Bone marrow (tissue), 2 donors: ENCODE data around the gene CRISP3.
"Not testable (repeated sequence)": the region's sequence is repeated elsewhere in the genome, so short reads cannot be mapped to it uniquely, and the experiment has no call there.

Experiments used
- DNase-seq, 2 donors: peaks; one replicate each; lab custom pipeline; 2025; lab: John Stamatoyannopoulos, UW

CRISP3 gene

DNA sequence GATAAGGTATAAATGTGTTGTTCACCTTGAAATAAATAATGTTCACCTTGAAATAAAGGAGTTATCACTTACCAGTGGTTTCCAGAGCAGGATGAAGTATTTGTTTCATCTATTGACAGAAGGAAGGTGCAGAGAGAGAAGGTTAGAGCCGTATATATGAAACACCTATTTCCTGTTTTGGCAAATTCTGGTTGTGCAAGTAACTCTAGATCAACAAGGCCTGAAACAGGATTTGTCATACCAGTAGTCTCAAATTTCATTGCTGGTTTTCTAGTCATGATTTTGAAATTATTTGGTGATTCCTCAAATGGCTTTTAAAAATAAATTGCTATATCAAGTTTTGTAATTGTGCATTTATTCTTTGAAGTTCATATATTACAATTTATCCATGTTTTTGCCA, at the start of gene CRISP3:
CRISP3 (minus strand) TSS at position 130 of the 400 bp plus-strand sequence; CDS start at position 109, 21 bp downstream.
- no peak for DNase-seq

GRCh38 chr6:49790341-49790740, 46.2 kb upstream of the CRISP3 start:
- DNase-seq = no peak

DNA sequence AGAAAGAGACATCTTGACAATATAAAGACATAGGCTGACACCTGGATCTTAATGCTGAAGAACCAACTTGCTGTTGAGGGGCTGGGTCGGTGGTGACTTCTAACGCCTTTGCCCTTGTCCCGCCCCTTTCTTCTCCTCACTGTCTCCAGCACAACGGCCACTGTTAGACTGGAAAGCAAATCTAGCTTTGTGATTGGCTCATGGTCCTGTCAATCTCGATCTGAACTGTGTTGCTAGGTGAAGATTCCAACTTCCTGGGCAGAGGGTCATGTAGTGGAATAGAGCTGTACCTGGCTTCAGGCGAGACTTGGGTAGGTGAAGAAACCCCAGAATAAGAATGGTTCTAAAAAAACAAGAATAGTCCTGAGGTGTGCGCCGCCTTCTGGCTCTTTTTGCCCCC, 43.0 kb upstream of the CRISP3 start, which contains the start of gene PGK2:
PGK2 (minus strand) TSS at position 110 of the 400 bp plus-strand sequence; CDS start at position 12, 98 bp downstream.
- no peak for DNase-seq

DNA sequence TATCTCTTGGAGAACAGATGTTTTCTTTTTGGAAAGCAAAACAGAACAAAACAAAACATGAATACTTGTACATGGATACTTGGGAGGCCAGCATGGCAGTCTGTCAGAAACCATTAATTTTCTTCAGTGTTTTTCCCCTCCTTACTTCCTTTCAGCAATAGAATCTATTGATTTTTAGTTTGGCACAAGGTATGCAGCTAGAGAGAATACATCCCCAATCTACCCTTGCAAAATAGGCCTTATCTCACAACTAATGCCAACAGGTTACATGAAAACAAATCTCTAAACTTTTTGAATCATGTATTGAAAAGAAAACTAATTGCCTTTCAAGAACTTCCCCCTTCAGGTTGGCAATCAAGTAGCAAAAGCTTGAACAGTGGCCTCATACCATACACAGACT, 40.1 kb upstream of the CRISP3 start:
- DNase-seq = no peak

- no peak for DNase-seq
Measured at GRCh38 chr6:49782725-49783124, 38.5 kb upstream of the CRISP3 start.

- DNase-seq = no peak
Measured at GRCh38 chr6:49782293-49782692, 38.1 kb upstream of the CRISP3 start.

- DNase-seq = no peak
Measured at GRCh38 chr6:49776444-49776843, 32.3 kb upstream of the CRISP3 start.

- DNase-seq = no peak
Measured at GRCh38 chr6:49775043-49775442, 30.9 kb upstream of the CRISP3 start.

DNA sequence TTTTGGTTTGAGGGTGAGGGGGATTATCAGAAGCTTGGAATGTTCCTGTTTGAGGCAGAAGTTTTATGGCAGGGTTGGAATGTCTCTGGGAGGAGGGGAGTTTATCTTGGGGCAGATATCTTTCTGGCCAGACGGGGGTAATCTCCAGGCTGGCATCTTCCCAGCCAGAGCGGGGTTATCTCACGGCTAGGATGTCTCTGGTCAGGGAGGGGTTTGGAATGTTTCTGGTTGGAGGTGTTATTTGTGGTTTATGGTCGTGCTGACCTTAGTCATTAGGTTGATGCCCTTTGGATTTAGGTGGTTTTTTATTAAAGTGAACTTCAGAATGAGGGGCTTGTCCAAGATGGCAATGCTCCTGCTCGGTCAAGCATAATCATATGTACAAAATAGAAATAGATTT, 28.1 kb upstream of the CRISP3 start:
- DNase-seq = no peak

GRCh38 chr6:49766762-49767161, 22.6 kb upstream of the CRISP3 start:
- DNase-seq = no peak

DNA sequence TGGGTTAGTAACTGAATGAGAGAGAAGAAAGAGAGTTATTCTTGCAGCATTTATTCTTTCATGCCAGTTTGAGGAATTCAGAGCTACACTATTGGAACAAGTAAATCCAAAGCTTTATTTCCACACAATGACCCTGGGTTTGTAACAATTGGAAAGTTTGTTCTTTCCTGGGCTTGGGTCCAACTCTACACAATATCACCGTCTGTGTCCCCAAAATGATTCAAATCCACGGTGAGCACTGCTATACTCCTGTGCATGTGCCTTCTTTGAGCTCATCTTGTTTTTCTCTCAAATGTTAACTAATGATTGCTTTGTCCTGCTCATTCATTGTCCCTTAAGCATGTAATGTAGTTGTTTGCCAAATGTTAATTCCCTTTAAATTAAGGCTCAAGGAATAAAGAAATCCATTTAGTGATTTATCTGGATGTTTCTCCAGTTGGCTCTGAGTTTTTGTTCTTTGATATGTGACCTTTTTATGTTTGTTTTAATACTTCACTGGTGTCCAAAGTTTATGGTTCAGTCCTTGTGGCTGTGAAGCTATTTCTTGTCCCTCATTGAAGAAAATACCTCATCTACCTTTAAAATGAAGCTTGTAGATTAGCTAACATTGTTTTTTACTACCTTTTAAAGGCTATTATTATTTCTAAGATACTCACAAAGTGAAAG, 20.5 kb upstream of the CRISP3 start:
- DNase-seq = no peak

DNA sequence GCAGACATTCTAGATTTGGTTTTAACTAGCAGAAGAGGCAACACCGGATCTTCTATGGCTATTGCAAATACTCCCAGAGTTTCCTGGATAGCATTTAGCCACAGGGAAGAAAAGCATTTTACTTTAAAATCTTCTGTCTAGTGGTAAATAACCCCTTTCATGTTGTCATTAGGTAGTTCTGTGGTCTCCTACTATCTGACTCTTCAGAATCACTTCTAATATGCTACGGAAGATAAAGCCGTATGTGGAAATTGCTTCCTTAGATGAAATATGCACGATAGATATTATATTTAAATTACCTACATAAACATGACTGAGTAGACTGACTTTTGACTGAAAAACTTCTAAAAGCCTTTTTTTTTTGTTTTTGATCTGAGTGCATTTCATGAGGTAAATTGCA, 759 bp downstream of the CRISP3 start:
- DNase-seq = no peak

DNA sequence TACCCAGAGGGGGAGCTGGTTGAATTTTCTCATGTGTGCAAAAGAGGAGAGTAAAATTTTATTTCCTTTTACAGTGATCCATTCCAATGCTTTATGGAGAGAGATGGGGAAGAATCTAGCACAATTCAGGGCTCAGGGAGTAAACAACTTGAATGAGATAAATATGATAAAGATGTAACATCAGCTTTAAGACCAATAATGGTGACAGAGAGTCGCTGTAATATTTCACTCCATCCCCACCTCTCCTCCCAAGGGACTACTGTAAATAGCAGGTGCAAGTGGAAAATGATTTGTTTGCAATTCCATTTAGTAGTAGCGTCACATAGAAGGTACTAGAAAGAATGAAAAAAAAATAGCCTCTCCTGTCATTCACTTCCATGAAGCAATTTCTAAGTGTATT, 4.8 kb downstream of the CRISP3 start:
- no peak for DNase-seq

DNA sequence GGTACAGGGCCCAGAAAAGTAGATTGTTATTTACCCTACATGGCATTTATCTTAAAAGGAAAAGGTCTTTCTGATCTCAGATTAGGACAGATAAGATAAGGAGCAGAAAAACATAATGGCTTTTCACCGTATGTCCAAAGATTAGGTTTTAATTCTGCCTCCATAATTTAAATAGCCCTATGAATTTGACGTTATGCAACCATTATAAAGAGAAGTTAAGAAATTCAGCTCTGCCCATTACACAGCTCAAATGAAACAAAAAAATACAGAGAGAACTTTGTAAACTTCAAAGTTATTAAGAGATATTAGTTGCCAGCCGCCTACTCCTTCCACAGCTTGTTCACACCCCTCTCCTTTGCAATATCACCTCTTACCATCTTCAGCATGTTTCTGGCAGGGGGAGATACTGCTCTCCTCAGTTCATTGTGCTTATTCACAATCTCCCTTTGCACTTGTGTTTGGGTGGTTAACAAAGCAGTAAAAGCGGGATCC, 8.1 kb downstream of the CRISP3 start:
- DNase-seq = no peak

DNA sequence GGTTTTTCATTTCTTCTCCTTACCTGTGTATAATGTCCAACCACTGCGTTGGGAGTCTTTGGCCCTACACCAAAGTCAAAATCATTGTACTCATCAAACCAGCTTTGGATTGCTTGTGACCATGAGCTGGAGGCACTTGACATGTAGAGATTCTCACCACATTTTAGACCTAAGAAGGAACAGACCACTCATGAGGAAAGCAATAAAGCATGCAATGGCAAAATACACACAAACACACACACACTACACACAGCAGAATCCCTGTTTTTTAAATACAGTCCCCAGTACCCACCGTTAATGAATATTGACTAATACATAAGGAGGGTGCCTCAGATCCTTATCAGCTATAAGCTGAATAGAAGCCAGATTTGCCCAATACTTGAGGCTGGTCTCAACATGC, 10.5 kb downstream of the CRISP3 start:
- DNase-seq = no peak

GRCh38 chr6:49732781-49733180, 11.4 kb downstream of the CRISP3 start:
- no peak for DNase-seq

GRCh38 chr6:49730251-49730650, 13.9 kb downstream of the CRISP3 start:
- no peak for DNase-seq

DNA sequence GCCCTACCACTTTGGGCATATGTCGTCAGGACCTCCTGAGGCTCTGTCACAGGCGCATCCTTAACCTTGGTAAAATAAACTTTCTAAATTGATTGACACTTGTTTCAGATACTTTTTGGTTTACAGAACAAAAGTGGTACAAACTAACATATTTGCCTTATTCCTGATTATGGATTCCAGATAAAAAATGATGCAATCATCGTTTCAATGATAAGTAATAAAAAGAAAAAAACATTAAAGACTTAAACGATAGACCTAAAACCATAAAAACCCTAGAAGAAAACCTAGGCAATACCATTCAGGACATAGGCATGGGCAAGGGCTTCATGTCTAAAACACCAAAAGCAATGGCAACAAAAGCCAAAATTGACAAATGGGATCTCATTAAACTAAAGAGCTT, 20.3 kb downstream of the CRISP3 start:
- DNase-seq = not testable (repeated sequence)

DNA sequence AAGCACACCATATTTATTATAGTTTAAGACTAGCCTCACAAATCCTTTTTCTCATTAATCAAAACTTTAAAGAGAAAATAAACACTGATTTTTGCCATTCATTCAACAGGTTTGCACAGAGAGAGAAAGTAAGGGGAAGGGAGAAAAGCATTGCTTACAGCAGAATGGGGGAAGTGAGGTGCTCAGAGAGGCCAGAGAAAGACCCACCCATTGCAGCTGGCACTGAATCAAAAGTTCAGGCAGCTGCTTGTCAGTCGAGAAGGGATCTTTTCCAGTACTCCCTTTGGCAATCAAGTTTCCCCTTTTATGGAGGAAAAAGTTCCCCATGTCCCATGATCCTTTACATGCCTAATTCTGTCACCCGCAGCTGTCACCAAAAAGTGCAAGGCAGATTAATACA, 22.9 kb downstream of the CRISP3 start:
- DNase-seq = no peak

DNA sequence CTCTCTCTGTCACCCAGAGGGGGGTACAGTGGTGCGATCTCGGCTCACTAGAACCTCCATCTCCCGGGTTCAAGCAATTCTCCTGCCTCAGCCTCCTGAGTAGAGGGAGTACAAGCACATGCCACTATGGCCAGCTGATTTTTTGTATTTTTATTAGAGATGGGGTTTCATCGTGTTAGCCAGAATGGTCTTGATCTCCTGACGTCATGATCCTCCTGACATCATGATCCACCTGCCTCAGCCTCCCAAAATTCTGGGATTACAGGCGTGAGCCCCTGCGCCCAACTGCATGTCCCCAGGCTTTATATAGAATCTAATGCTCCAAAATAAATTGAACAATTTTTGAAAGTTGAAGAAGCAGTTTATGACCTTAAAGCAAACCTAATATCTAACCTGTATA, 23.8 kb downstream of the CRISP3 start:
- no peak for DNase-seq

- DNase-seq = no peak
Measured at GRCh38 chr6:49713346-49713745, 30.8 kb downstream of the CRISP3 start, which contains the start of gene CRISP2. Gene CRISP2 (minus strand): TSS chr6:49713543. CDS start chr6:49709196, 4,347 bp downstream.

DNA sequence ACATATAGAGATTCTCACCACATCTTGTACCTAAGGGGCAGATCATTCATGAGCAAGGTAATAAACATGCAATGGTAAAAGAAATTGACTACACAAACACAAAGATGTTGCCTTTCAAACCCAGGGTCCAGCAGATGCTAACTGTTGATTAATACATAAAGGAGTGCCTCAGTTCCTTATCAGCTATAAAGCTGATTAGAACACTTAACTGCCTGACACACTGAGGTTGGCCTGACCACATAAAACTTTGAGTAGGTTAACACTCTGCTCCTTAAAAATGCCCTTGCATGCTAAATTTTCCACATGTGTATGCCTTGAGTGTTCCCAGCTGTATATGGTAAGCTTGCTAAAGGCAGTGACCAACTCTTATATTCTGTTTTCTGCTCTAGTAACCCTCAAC, 45.7 kb downstream of the CRISP3 start:
- DNase-seq = no peak

GRCh38 chr6:49693512-49693911, 50.7 kb downstream of the CRISP3 start:
- DNase-seq = no peak

DNA sequence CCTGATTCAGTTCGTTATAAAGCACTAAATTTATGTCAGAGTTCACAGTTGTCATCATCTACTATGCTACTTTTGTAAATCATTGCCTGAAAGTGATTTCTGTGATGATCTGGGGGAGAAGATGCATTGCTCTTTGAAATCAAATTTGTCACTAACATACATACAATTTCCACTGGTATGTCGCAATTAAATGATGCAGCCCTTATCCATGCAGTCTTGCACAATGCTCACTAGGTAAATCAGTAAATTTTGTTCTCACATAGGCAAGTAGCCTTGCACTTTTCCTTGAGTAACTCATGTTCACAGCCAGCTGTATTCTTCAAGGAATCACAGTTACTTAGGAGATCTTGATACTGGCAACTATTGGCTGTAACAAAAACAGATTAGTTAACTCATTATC, 51.7 kb downstream of the CRISP3 start:
- DNase-seq = no peak
